Osteoblast (primary cell): ENCODE results near the gene SH2B3. TPM values are rescaled to one million over a fixed set of nuclear protein-coding genes. Genes with fewer than 3 reads are reported as not detected.

ENCODE experiments used
- DNase-seq: peaks from one replicate; pipeline ENCODE4 v3.0.0; 2011; ENCODE audit warnings: low spot score, mixed read lengths; ENCODE audit not compliant: insufficient read length; ENCODE audit errors: missing footprints
- H2AFZ ChIP-seq: 2 replicates; pipeline ENCODE4 v1.6.0; 2011; ENCODE audit warnings: mild to moderate bottlenecking, low read length
- H3K27ac ChIP-seq: 2 replicates; pipeline ENCODE4 v1.5.1; 2011; ENCODE audit warnings: mild to moderate bottlenecking, low read depth, low read length, moderate library complexity
- H3K27me3 ChIP-seq: 2 replicates; pipeline ENCODE4 v1.6.0; 2012; ENCODE audit warnings: mild to moderate bottlenecking, control low read depth, inconsistent platforms, low read length, moderate library complexity; ENCODE audit not compliant: insufficient read depth
- H3K36me3 ChIP-seq: 2 replicates; pipeline ENCODE4 v1.5.1; 2011; ENCODE audit warnings: mild to moderate bottlenecking, low read length, control low read depth, moderate library complexity; ENCODE audit not compliant: insufficient read depth
- H3K4me1 ChIP-seq: 2 replicates; pipeline ENCODE4 v1.5.1; 2011; ENCODE audit warnings: mild to moderate bottlenecking, low read length, control low read depth, moderate library complexity; ENCODE audit not compliant: insufficient read depth
- H3K4me2 ChIP-seq: 2 replicates; pipeline ENCODE4 v1.6.0; 2011; ENCODE audit warnings: mild to moderate bottlenecking, low read length; ENCODE audit not compliant: insufficient read depth
- H3K4me3 ChIP-seq: fragments of 200-600 bp; sonication (generic); 3 replicates; pipeline ENCODE4 v1.5.1; 2012; ENCODE audit warnings: mild to moderate bottlenecking, low read length, inconsistent platforms; ENCODE audit not compliant: insufficient read depth
- H3K79me2 ChIP-seq: 2 replicates; pipeline ENCODE4 v1.6.0; 2012; ENCODE audit warnings: mild to moderate bottlenecking, low read length, control low read depth, inconsistent platforms; ENCODE audit not compliant: insufficient read depth
- H3K9me3 ChIP-seq: 2 replicates; pipeline ENCODE4 v1.5.1; 2011; ENCODE audit warnings: low read depth, low read length, control low read depth
- H4K20me1 ChIP-seq: 2 replicates; pipeline ENCODE4 v1.6.0; 2012; ENCODE audit warnings: mild to moderate bottlenecking, low read length, control low read depth; ENCODE audit not compliant: insufficient read depth
- total RNA-seq: library from RNA; depleted of rRNA; stranded (reverse); fragments of >200 nt; gene quantifications from 2 replicates; pipeline ENCODE4 v1.2.3, GENCODE V29; 2012
- TF ChIP-seq, protein P1 (sequence below): IDR thresholded peaks from 2 replicates; pipeline ENCODE4 v1.5.1; 2011; ENCODE audit warnings: mild to moderate bottlenecking, low read depth, low read length, moderate library complexity; ENCODE audit errors: extremely low read depth

SH2B3 gene
- total RNA-seq, 1 donor = 51.4 TPM

- no peaks in the 10 kb centered on the region for H3K9me3 ChIP-seq
- TF ChIP-seq, protein P1, sequence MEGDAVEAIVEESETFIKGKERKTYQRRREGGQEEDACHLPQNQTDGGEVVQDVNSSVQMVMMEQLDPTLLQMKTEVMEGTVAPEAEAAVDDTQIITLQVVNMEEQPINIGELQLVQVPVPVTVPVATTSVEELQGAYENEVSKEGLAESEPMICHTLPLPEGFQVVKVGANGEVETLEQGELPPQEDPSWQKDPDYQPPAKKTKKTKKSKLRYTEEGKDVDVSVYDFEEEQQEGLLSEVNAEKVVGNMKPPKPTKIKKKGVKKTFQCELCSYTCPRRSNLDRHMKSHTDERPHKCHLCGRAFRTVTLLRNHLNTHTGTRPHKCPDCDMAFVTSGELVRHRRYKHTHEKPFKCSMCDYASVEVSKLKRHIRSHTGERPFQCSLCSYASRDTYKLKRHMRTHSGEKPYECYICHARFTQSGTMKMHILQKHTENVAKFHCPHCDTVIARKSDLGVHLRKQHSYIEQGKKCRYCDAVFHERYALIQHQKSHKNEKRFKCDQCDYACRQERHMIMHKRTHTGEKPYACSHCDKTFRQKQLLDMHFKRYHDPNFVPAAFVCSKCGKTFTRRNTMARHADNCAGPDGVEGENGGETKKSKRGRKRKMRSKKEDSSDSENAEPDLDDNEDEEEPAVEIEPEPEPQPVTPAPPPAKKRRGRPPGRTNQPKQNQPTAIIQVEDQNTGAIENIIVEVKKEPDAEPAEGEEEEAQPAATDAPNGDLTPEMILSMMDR = no peak
- H3K27me3 ChIP-seq = no peaks in the 10 kb centered on the region
- H3K79me2 ChIP-seq = peaks cover 98% of the 10 kb centered on the region
- H3K4me1 ChIP-seq = peaks cover 78% of the 10 kb centered on the region
- peak overlapping the region; percentile 17 for H3K4me2 ChIP-seq
- DNase-seq = peak; percentile 25
- H2AFZ ChIP-seq = no peak overlapping the region
- H3K36me3 ChIP-seq = peaks cover 7% of the 10 kb centered on the region
- H3K4me3 ChIP-seq = no peak overlapping the region
- H4K20me1 ChIP-seq = peaks cover 68% of the 10 kb centered on the region
- H3K27ac ChIP-seq = peak overlapping the region; percentile 81
Observed at GRCh38 chr12:111435661-111436201, 30.0 kb downstream of the SH2B3 start.

DNA sequence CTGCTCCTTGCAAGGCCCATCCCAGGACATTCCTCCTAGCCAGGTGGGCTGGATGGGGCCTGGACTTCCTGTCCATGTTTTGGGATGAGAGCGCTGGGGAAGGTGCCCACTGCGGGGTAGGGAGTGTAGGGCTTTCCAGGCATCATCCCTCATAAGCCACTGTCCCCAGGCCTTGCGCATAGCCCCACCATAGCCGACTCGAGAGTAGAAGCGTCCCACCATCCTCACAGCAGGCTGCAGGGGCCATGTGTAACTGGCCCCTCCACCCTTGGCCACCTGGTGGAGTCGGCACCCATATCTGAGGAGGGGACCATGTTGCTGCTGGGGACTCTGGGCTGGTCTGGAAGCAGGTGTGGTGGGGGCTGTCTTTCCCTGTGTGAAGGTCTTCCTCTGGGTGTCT lies 30.5 kb downstream of the SH2B3 start:
- Histone ChIP-seq H3K4me3 (no peak overlapping the region), H4K20me1 (peaks cover 70% of the 10 kb centered on the region), H3K4me1 (peaks cover 75% of the 10 kb centered on the region), H3K36me3 (peaks cover 7% of the 10 kb centered on the region), H3K9me3 (no peaks in the 10 kb centered on the region), H3K79me2 (peaks cover 98% of the 10 kb centered on the region), H3K4me2 (no peak overlapping the region), H3K27me3 (no peaks in the 10 kb centered on the region), H3K27ac (peak overlapping the region; percentile 86), H2AFZ (no peak overlapping the region)
- TF ChIP-seq, protein P1 = no peak
- DNase-seq = no peak

DNA sequence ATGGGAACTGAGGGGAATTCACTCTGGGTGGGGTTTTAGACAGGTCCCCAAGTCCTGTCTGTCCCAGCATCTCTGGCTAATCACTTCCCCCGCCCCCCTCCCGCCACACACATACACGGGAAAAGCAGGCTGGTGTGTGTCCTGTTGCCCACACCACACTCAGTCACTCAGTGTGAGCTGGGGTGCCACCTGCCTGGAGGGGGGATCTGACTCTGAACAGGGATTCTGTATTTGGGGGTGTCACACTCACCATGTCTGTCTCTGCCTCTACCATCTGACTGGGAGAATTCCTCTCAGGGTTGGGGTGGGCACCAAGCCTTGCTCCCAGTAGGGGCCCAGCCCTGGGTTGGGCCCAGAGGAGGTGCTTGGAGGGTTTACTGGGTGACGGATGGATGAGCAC lies 31.1 kb downstream of the SH2B3 start:
- peak overlapping the region; percentile 86 for H3K27ac ChIP-seq
- H3K4me1 ChIP-seq = peaks cover 69% of the 10 kb centered on the region

GRCh38 chr12:111437816-111438454 lies 32.2 kb downstream of the SH2B3 start:
- DNase-seq = peak; percentile 94
- peaks cover 15% of the 10 kb centered on the region for H3K36me3 ChIP-seq
- no peaks in the 10 kb centered on the region for H3K9me3 ChIP-seq
- H3K27ac ChIP-seq = peak overlapping the region; percentile 86
- H3K4me1 ChIP-seq = peaks cover 58% of the 10 kb centered on the region
- peaks cover 78% of the 10 kb centered on the region for H4K20me1 ChIP-seq
- TF ChIP-seq, protein P1 = no peak
- peak overlapping the region; percentile 5 for H3K4me3 ChIP-seq
- H3K4me2 ChIP-seq = peak overlapping the region; percentile 46
- H3K79me2 ChIP-seq = peaks cover 98% of the 10 kb centered on the region
- H2AFZ ChIP-seq = no peak overlapping the region
- H3K27me3 ChIP-seq = no peaks in the 10 kb centered on the region

More for the DNA sequence above, 31.1 kb downstream of the SH2B3 start:
- H4K20me1 ChIP-seq = peaks cover 75% of the 10 kb centered on the region
- no peak overlapping the region for H3K4me3 ChIP-seq
- peaks cover 10% of the 10 kb centered on the region for H3K36me3 ChIP-seq
- no peak overlapping the region for H2AFZ ChIP-seq
- peak; percentile 35 for DNase-seq
- H3K27me3 ChIP-seq = no peaks in the 10 kb centered on the region
- H3K9me3 ChIP-seq = no peaks in the 10 kb centered on the region
- H3K79me2 ChIP-seq = peaks cover 98% of the 10 kb centered on the region
- no peak overlapping the region for H3K4me2 ChIP-seq
- TF ChIP-seq, protein P1 = no peak
